Vagina (tissue), 2 donors: ENCODE data around the gene SLC25A21. TPM values are rescaled to one million over a fixed set of nuclear protein-coding genes. Genes with fewer than 3 reads are reported as not detected.

Experiments
- DNase-seq, 2 donors: peaks; one replicate each; pipeline ENCODE4 v3.0.0-alpha.2; 2017; ENCODE audit errors: extremely low spot score in 2 of 2
- H3K27ac ChIP-seq: fragments of 200-600 bp; sonication (generic); one replicate; pipeline ENCODE4 v1.5.1; 2019
- H3K27me3 ChIP-seq: fragments of 200-600 bp; sonication (generic); one replicate; pipeline ENCODE4 v1.5.1; 2019
- H3K36me3 ChIP-seq, 2 donors: fragments of 200-600 bp; sonication (generic); one replicate each; pipeline ENCODE4 v1.5.1; 2017 to 2019
- H3K4me1 ChIP-seq: fragments of 200-600 bp; sonication (generic); one replicate; pipeline ENCODE4 v1.5.1; 2019
- H3K4me3 ChIP-seq, 2 donors: fragments of 200-600 bp; sonication (generic); 1 replicate in 1 of 2; 2 replicates in 1 of 2; pipeline ENCODE4 v1.5.1; 2016 to 2019
- H3K9me3 ChIP-seq: fragments of 200-600 bp; sonication (generic); one replicate; pipeline ENCODE4 v1.5.1; 2019
- CTCF ChIP-seq, 3 experiments: fragments of 450-650 bp in 2 of 3; fragments of 200-600 bp in 1 of 3; sonication (generic) in 1 of 3; IDR thresholded peaks; one replicate each; pipeline ENCODE4 v1.5.1; 2017 to 2019; ENCODE audit warnings: antibody characterized with exemption in 3 of 3, mild to moderate bottlenecking in 2 of 3, moderate library complexity in 2 of 3
- POLR2A ChIP-seq, 2 donors: fragments of 450-650 bp; IDR thresholded peaks; one replicate each; pipeline ENCODE4 v1.6.1; 2017; ENCODE audit warnings: antibody characterized with exemption in 2 of 2, mild to moderate bottlenecking in 2 of 2, moderate library complexity in 2 of 2
- POLR2AphosphoS5 ChIP-seq, 2 donors: sonication (generic); formaldehyde crosslinking; IDR thresholded peaks; one replicate each; pipeline ENCODE4 v1.9.0; 2017; ENCODE audit warnings: antibody characterized with exemption in 2 of 2, mild to moderate bottlenecking in 2 of 2, low read depth in 1 of 2; ENCODE audit not compliant: insufficient read depth in 1 of 2
- intact Hi-C: fragments of 100-400 bp; cut with DNase I; formaldehyde crosslinking; loops from one replicate; pipeline ENCODE4 v1.15.1; 2023
- total RNA-seq: library from RNA; depleted of rRNA; stranded (reverse); fragments of >200 nt; gene quantifications from one replicate; pipeline ENCODE4 v1.2.3, GENCODE V29; 2016

The SLC25A21 gene
- total RNA-seq, 1 donor from 2014 or later = 0.49 TPM

GRCh38 chr14:36682338-36682737, 490.1 kb downstream of the SLC25A21 start:
- Histone ChIP-seq H3K36me3 (no peaks in the 10 kb centered on the region), H3K4me3 (no peak overlapping the region), H3K9me3 (no peaks in the 10 kb centered on the region), H3K4me1 (no peaks in the 10 kb centered on the region), H3K27ac (no peak overlapping the region), H3K27me3 (no peaks in the 10 kb centered on the region)
- TF ChIP-seq POLR2AphosphoS5 (IDR thresholded peaks at IDR 0.05; ENCODE audit: insufficient read depth in 1 of 2, low read depth in 1 of 2) (no peak), POLR2A (IDR thresholded peaks at IDR 0.05) (no peak), CTCF (IDR thresholded peaks at IDR 0.05) (no peak)
- DNase-seq = no peak
- intact Hi-C loops = no loop called here

- H3K9me3 ChIP-seq = no peaks in the 10 kb centered on the region
- H3K4me3 ChIP-seq = no peak overlapping the region
- no peak for DNase-seq
- H3K4me1 ChIP-seq = no peaks in the 10 kb centered on the region
- H3K36me3 ChIP-seq = no peaks in the 10 kb centered on the region
- no peaks in the 10 kb centered on the region for H3K27me3 ChIP-seq
- TF ChIP-seq CTCF (IDR thresholded peaks at IDR 0.05) (no peak), POLR2AphosphoS5 (IDR thresholded peaks at IDR 0.05; ENCODE audit: insufficient read depth in 1 of 2, low read depth in 1 of 2) (no peak), POLR2A (IDR thresholded peaks at IDR 0.05) (no peak)
- intact Hi-C loops = no loop called here
- H3K27ac ChIP-seq = no peak overlapping the region
Observed at GRCh38 chr14:36676236-36676635, 496.2 kb downstream of the SLC25A21 start.

- TF ChIP-seq POLR2AphosphoS5 (IDR thresholded peaks at IDR 0.05; ENCODE audit: insufficient read depth in 1 of 2, low read depth in 1 of 2) = no peak
- TF ChIP-seq POLR2A (IDR thresholded peaks at IDR 0.05) = no peak
- TF ChIP-seq CTCF (IDR thresholded peaks at IDR 0.05) = no peak
- H3K27me3 ChIP-seq = no peaks in the 10 kb centered on the region
- H3K4me3 ChIP-seq = no peak overlapping the region
- H3K4me1 ChIP-seq = no peaks in the 10 kb centered on the region
- intact Hi-C loops = no loop called here
- no peak overlapping the region for H3K27ac ChIP-seq
- H3K36me3 ChIP-seq = no peaks in the 10 kb centered on the region
- no peak for DNase-seq
- H3K9me3 ChIP-seq = no peaks in the 10 kb centered on the region
Observed at GRCh38 chr14:36675581-36675980, 496.8 kb downstream of the SLC25A21 start.

- Histone ChIP-seq H3K27ac (no peak overlapping the region), H3K9me3 (no peaks in the 10 kb centered on the region), H3K27me3 (no peaks in the 10 kb centered on the region), H3K4me3 (no peak overlapping the region), H3K36me3 (no peaks in the 10 kb centered on the region), H3K4me1 (no peaks in the 10 kb centered on the region)
- intact Hi-C loops = no loop called here
- no peak for DNase-seq
- TF ChIP-seq CTCF (IDR thresholded peaks at IDR 0.05) (no peak), POLR2A (IDR thresholded peaks at IDR 0.05) (no peak), POLR2AphosphoS5 (IDR thresholded peaks at IDR 0.05; ENCODE audit: insufficient read depth in 1 of 2, low read depth in 1 of 2) (no peak)
Observed at GRCh38 chr14:36674659-36675058, 497.7 kb downstream of the SLC25A21 start.

GRCh38 chr14:36672095-36672494, 500.3 kb downstream of the SLC25A21 start:
- no peak for DNase-seq
- no peaks in the 10 kb centered on the region for H3K4me1 ChIP-seq
- intact Hi-C loops = no loop called here
- no peaks in the 10 kb centered on the region for H3K9me3 ChIP-seq
- H3K27me3 ChIP-seq = no peaks in the 10 kb centered on the region
- no peak overlapping the region for H3K27ac ChIP-seq
- no peaks in the 10 kb centered on the region for H3K36me3 ChIP-seq
- no peak overlapping the region for H3K4me3 ChIP-seq
- TF ChIP-seq POLR2AphosphoS5 (IDR thresholded peaks at IDR 0.05; ENCODE audit: insufficient read depth in 1 of 2, low read depth in 1 of 2) (no peak), POLR2A (IDR thresholded peaks at IDR 0.05) (no peak), CTCF (IDR thresholded peaks at IDR 0.05) (no peak)
